A549 (cell line): ENCODE data around the gene FNTB. TPM values are rescaled to one million over a fixed set of nuclear protein-coding genes. Genes with fewer than 3 reads are reported as not detected.

ENCODE experiments used
- ATAC-seq, 2 experiments: fragments of 200-7000 bp in 1 of 2; fragments of >200 bp in 1 of 2; cut with Nextera tagmentation in 1 of 2; cut with Tn5 transposase in 1 of 2; 3 replicates each; pipeline versions ENCODE4 v1.8.0 to v1.9.1; 2018 to 2020; ENCODE audit warnings: mild to moderate bottlenecking in 1 of 2, moderate library complexity in 1 of 2
- CTCF ChIA-PET: fragments of 300-600 bp; sonication (Branson Sonifier 250); formaldehyde crosslinking; extraction: SDS; loops from one replicate; lab custom pipeline; 2021; ENCODE audit warnings: antibody characterized with exemption, inconsistent platforms; lab: Yijun Ruan, JAX
- POLR2A ChIA-PET: fragments of 350-600 bp; formaldehyde crosslinking; extraction: SDS; loops from one replicate; lab custom pipeline; 2021; ENCODE audit warnings: antibody characterized with exemption, inconsistent platforms; lab: Yijun Ruan, JAX
- DNase-seq, 2 experiments: peaks; one replicate each; pipeline versions ENCODE4 v3.0.0 to v3.0.0-alpha.2; 2011 to 2016; ENCODE audit warnings: low read depth in 1 of 2, low spot score in 1 of 2
- FAIRE-seq: peaks from 2 replicates; lab custom pipeline; 2011; peaks lifted over from hg19 to GRCh38; lab: Jason Lieb, UNC
- H3K27ac ChIP-seq, 2 experiments: fragments of >200 bp; sonication (Bioruptor Twin); formaldehyde crosslinking; 3 replicates each; pipeline ENCODE4 v1.5.1; 2016 to 2017
- H3K4me1 ChIP-seq: fragments of >200 bp; sonication (Bioruptor Twin); formaldehyde crosslinking; 3 replicates; pipeline ENCODE4 v1.6.1; 2016
- H3K4me2 ChIP-seq: fragments of >200 bp; sonication (Bioruptor Twin); formaldehyde crosslinking; 3 replicates; pipeline ENCODE4 v1.6.1; 2016
- H3K4me3 ChIP-seq: fragments of >200 bp; sonication (Bioruptor Twin); formaldehyde crosslinking; 3 replicates; pipeline ENCODE4 v1.5.1; 2016
- H3K9me3 ChIP-seq: fragments of >200 bp; sonication (Bioruptor Twin); formaldehyde crosslinking; 3 replicates; pipeline ENCODE4 v1.6.1; 2016
- CBX2 ChIP-seq: fragments of 200-600 bp; sonication (generic); IDR thresholded peaks from 2 replicates; pipeline ENCODE4 v1.6.1; 2016; ENCODE audit warnings: low read depth, mild to moderate bottlenecking, borderline replicate concordance
- CBX8 ChIP-seq: fragments of 200-600 bp; sonication (generic); IDR thresholded peaks from 2 replicates; pipeline ENCODE4 v1.6.1; 2016
- CEBPB ChIP-seq, 2 experiments: fragments of >200 bp in 1 of 2; sonication (Bioruptor Twin) in 1 of 2; formaldehyde crosslinking in 1 of 2; IDR thresholded peaks; 2 replicates each; pipeline ENCODE4 v1.6.1; 2012 to 2016
- CTCF ChIP-seq: fragments of >200 bp; sonication (Bioruptor Twin); formaldehyde crosslinking; IDR thresholded peaks from 3 replicates; pipeline ENCODE4 v1.5.1; 2016
- EHF ChIP-seq: fragments of 250-450 bp; sonication (Bioruptor Pico); IDR thresholded peaks from 2 replicates; pipeline ENCODE4 v1.5.0; 2020; ENCODE audit warnings: mild to moderate bottlenecking
- ESRRA ChIP-seq: fragments of 150-350 bp; IDR thresholded peaks from 2 replicates; pipeline ENCODE4 v1.6.1; 2014; ENCODE audit warnings: mild to moderate bottlenecking, low read length, borderline replicate concordance
- FOSL2 ChIP-seq, 2 experiments: fragments of 450-650 bp in 1 of 2; fragments of >200 bp in 1 of 2; sonication (Bioruptor Twin) in 1 of 2; formaldehyde crosslinking; IDR thresholded peaks; 2 replicates each; pipeline versions ENCODE4 v1.5.0 to v1.6.1; 2016 to 2020; ENCODE audit warnings: mild to moderate bottlenecking in 1 of 2, moderate library complexity in 1 of 2
- GATA3 ChIP-seq: IDR thresholded peaks from 2 replicates; pipeline ENCODE4 v1.6.1; 2012; ENCODE audit warnings: borderline replicate concordance
- HES2 ChIP-seq: fragments of >200 bp; sonication (Bioruptor Twin); formaldehyde crosslinking; IDR thresholded peaks from 2 replicates; pipeline ENCODE4 v1.6.1; 2016
- HOXA7 ChIP-seq: fragments of 250-450 bp; sonication (Bioruptor Pico); IDR thresholded peaks from 2 replicates; pipeline ENCODE4 v1.5.0; 2020; ENCODE audit warnings: mild to moderate bottlenecking, moderate library complexity
- HOXB13 ChIP-seq: fragments of 250-450 bp; sonication (Bioruptor Pico); IDR thresholded peaks from 2 replicates; pipeline ENCODE4 v1.5.0; 2020; ENCODE audit warnings: low read depth, mild to moderate bottlenecking, moderate library complexity
- MAFK ChIP-seq: fragments of 450-650 bp; IDR thresholded peaks from 2 replicates; pipeline ENCODE4 v1.6.1; 2014; ENCODE audit not compliant: partially characterized antibody
- MYC ChIP-seq: IDR thresholded peaks from 2 replicates; pipeline ENCODE4 v1.6.1; 2012; ENCODE audit warnings: mild to moderate bottlenecking, inconsistent platforms, low read length, improper control_type of control experiment, borderline replicate concordance
- PHF8 ChIP-seq: fragments of 200-600 bp; sonication (generic); IDR thresholded peaks from 2 replicates; pipeline ENCODE4 v1.6.1; 2016; ENCODE audit warnings: low read depth, mild to moderate bottlenecking, antibody characterized with exemption, moderate library complexity, borderline replicate concordance
- POLR2A ChIP-seq: IDR thresholded peaks from 2 replicates; pipeline ENCODE4 v1.6.1; 2012; ENCODE audit warnings: mild to moderate bottlenecking, low read length
- RCOR1 ChIP-seq: fragments of 150-350 bp; IDR thresholded peaks from 2 replicates; pipeline ENCODE4 v1.6.1; 2014; ENCODE audit warnings: antibody characterized with exemption, low read length, low read depth
- RFX5 ChIP-seq: fragments of 450-650 bp; IDR thresholded peaks from 2 replicates; pipeline ENCODE4 v1.7.1; 2014; ENCODE audit warnings: antibody characterized with exemption, mild to moderate bottlenecking, moderate library complexity
- RNF2 ChIP-seq: fragments of 200-600 bp; sonication (generic); IDR thresholded peaks from 2 replicates; pipeline ENCODE4 v1.6.1; 2016; ENCODE audit warnings: low read depth, mild to moderate bottlenecking, antibody characterized with exemption, moderate library complexity, borderline replicate concordance
- TP53 ChIP-seq: fragments of 250-450 bp; sonication (Bioruptor Pico); IDR thresholded peaks from 2 replicates; pipeline ENCODE4 v1.5.0; 2021; ENCODE audit warnings: mild to moderate bottlenecking, moderate library complexity
- ZC3H11A ChIP-seq: fragments of 450-650 bp; IDR thresholded peaks from 2 replicates; pipeline ENCODE4 v1.6.1; 2014; ENCODE audit warnings: antibody characterized with exemption, mild to moderate bottlenecking
- ZSCAN20 ChIP-seq: fragments of 250-450 bp; sonication (Bioruptor Pico); IDR thresholded peaks from 2 replicates; pipeline ENCODE4 v1.8.0; 2022; ENCODE audit warnings: mild to moderate bottlenecking, moderate library complexity
- WGBS: methylation state at CpG from one replicate; pipeline ENCODE4 v1.1.6; 2017; ENCODE audit errors: missing lambda C conversion rate; 5-methylcytosine and 5-hydroxymethylcytosine counted together
- polyA plus RNA-seq, 4 experiments: library from polyadenylated mRNA; depleted of rRNA in 3 of 4; stranded (reverse); fragments of >200 nt; fragmentation: RNase III in 1 of 4; extraction: RNeasy Plus Mini Kit Qiagen cat#74134 plus additional on column Dnase treatment in 1 of 4; gene quantifications; 2 replicates in 3 of 4; 3 replicates in 1 of 4; pipeline ENCODE4 v1.2.3, GENCODE V29; 2011 to 2017
- TF ChIP-seq, protein P1 (sequence below): fragments of 450-650 bp; IDR thresholded peaks from 2 replicates; pipeline ENCODE4 v1.6.1; 2014; ENCODE audit warnings: antibody characterized with exemption

FNTB gene
- polyA plus RNA-seq, 2 of the 4 experiments (the other 2 are of a cell fraction), result 28.5 to 41.9 TPM

GRCh38 chr14:64953310-64953654, 33.4 kb upstream of the FNTB start (continued):
- TF ChIP-seq, protein P1, sequence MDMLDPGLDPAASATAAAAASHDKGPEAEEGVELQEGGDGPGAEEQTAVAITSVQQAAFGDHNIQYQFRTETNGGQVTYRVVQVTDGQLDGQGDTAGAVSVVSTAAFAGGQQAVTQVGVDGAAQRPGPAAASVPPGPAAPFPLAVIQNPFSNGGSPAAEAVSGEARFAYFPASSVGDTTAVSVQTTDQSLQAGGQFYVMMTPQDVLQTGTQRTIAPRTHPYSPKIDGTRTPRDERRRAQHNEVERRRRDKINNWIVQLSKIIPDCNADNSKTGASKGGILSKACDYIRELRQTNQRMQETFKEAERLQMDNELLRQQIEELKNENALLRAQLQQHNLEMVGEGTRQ, result no peak
- no peak for TF ChIP-seq HOXA7 (CRISPR knock-in tag)
- TF ChIP-seq PHF8, result no peak
- TF ChIP-seq HOXB13 (CRISPR knock-in tag), result no peak
- no peak for TF ChIP-seq ZSCAN20 (CRISPR knock-in tag)
- TF ChIP-seq CBX8, result no peak

DNA sequence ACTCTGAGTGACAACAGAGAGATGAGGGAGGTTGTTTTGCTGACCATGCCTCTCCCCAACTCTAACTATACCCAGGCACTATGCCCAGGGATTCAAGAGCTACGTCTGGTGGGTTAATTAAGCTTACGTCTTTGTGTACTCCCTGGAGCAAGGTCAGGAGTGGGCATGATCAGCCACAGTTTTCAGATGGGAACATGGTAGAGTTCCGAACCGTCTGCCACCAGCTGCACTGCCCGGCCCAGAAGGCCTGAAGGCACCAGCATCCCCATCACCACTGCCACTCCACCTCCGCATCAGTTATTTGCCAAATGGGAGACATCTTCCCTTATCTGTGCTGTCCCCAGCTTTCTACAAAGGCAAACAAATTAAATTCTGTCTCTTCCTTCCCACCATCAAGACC, 33.0 kb upstream of the FNTB start:
- no peaks in the 10 kb centered on the region for H3K9me3 ChIP-seq
- H3K4me3 ChIP-seq, result no peak overlapping the region
- ATAC-seq (no peak), FAIRE-seq (no peak), DNase-seq (no peak)
- POLR2A ChIA-PET, result no interaction called here
- no peak for TF ChIP-seq MAFK
- TF ChIP-seq HES2, result no peak
- no peak for TF ChIP-seq CBX8
- no peak for TF ChIP-seq RFX5
- H3K4me2 ChIP-seq, result no peak overlapping the region
- 94% methylated on average over 6 of the region's 6 CpGs for WGBS
- no peak overlapping the region for H3K27ac ChIP-seq
- H3K4me1 ChIP-seq, result no peaks in the 10 kb centered on the region
- CTCF ChIA-PET, result interaction anchor here (1.0 to 1.1 kb wide), 2 partner anchors 29 to 33 kb away, joined by 3 to 4 read pairs; partner anchors contain the start of gene FNTB

DNA sequence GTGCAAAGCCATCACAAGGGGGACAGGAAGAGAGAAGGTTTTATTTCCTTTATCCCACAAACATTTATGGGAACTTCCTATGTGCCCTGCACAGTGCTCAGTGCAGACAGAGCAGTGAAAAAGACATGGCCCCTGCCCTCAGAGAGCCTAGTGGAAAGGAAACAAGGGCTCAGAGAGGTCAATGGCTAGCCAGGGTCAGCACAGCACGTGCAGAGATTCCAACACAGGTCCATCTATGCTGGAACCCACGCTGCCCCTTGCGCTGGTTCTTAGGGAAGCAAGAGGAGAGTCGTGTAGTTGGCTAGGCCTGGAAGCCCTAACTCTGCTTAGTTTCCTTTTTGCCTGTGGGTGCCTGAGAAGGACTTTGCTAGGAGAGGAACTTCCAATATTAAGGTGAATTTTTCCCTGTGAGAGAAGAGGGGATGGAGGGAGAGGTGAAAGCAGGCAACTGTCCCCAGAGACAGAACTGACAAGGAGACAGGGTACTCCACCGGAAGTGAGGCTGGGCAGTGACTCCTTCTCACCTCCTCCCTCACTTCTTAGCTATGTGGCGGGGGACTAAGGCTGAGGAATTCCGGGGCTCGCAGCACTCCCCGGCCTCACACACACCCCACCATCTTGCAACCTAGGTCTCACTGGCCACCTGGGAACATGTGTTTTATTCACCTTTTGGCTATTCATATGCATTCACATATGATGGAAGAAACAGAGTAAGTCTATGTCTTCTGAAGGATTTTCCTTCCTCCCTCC, 32.0 kb upstream of the FNTB start:
- no peak for FAIRE-seq
- no peak for TF ChIP-seq POLR2A
- POLR2A ChIA-PET, result no interaction called here
- CTCF ChIA-PET, result no interaction called here
- WGBS, result 90% methylated on average over 9 of the region's 9 CpGs
- Histone ChIP-seq H3K4me2 (no peak overlapping the region), H3K4me1 (no peaks in the 10 kb centered on the region), H3K9me3 (no peaks in the 10 kb centered on the region), H3K27ac (no peak overlapping the region), H3K4me3 (no peak overlapping the region)
- DNase-seq, result no peak
- no peak for ATAC-seq

DNA sequence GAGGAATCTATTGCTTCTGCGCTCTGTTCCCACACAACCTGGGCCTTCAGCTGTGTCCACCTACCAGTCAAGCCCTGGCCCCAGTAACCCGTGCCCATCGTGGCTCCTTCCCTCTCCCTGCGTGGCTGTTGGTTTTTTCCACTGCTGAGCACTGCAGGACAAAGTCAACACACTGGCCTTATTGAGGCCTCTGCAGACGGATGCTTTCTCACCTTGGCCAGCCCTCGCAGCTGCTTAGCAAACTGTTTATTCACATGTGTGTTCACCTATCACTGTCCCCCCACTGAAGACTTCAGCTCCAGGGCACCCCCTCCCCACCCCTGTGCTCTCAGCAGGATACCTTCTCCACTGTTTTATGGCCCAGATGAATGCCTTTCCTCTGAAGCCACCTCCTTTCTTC, 31.4 kb upstream of the FNTB start:
- FAIRE-seq (no peak), DNase-seq (no peak), ATAC-seq (no peak)
- 78% methylated on average over 6 of the region's 6 CpGs for WGBS
- Histone ChIP-seq H3K4me1 (no peaks in the 10 kb centered on the region), H3K27ac (no peak overlapping the region), H3K4me3 (no peak overlapping the region), H3K4me2 (no peak overlapping the region), H3K9me3 (no peaks in the 10 kb centered on the region)
- CTCF ChIA-PET, result interaction anchor here (0.5 to 1.8 kb wide), 2 partner anchors 21 to 1387 kb away, joined by 3 to 5 read pairs; no protein-coding TSS in a partner anchor
- POLR2A ChIA-PET, result no interaction called here
- TF ChIP-seq EHF, result no peak
- TF ChIP-seq GATA3, result no peak
- TF ChIP-seq FOSL2 (IDR thresholded peaks at IDR 0.05), result no peak
- TF ChIP-seq FOSL2 (CRISPR knock-in tag; IDR thresholded peaks at IDR 0.05), result no peak
- TF ChIP-seq TP53, result no peak
- TF ChIP-seq CEBPB (IDR thresholded peaks at IDR 0.05), result no peak
- no peak for TF ChIP-seq CTCF
- TF ChIP-seq, protein P1, result no peak
- TF ChIP-seq MYC, result no peak
- TF ChIP-seq ESRRA, result no peak
- TF ChIP-seq ZC3H11A, result no peak
- no peak for TF ChIP-seq RCOR1
- no peak for TF ChIP-seq CBX2
- no peak for TF ChIP-seq RNF2
